Astrocyte (in vitro differentiated cells and primary cell): ENCODE data around the gene HDDC2. TPM values are rescaled to one million over a fixed set of nuclear protein-coding genes. Genes with fewer than 3 reads are reported as not detected.
A peak's percentile ranks its signal among the peaks of the same experiment; 100 is the strongest.

ENCODE experiments used
- DNase-seq: peaks from one replicate; pipeline ENCODE4 v3.0.0-alpha.2; 2010; ENCODE audit warnings: low read depth
- FAIRE-seq: peaks from 2 replicates; lab custom pipeline; 2011; peaks lifted over from hg19 to GRCh38; lab: Jason Lieb, UNC
- H2AFZ ChIP-seq: 2 replicates; pipeline ENCODE4 v1.6.0; 2012; ENCODE audit warnings: low read depth, low read length, inconsistent platforms
- H3K27ac ChIP-seq: 2 replicates; pipeline ENCODE4 v1.5.1; 2011; ENCODE audit warnings: low read depth, low read length, inconsistent platforms
- H3K27me3 ChIP-seq: 2 replicates; pipeline ENCODE4 v1.6.0; 2011; ENCODE audit warnings: low read length, inconsistent platforms; ENCODE audit not compliant: insufficient read depth
- H3K36me3 ChIP-seq: 2 replicates; pipeline ENCODE4 v1.5.1; 2011; ENCODE audit warnings: low read length, inconsistent platforms; ENCODE audit not compliant: insufficient read depth
- H3K4me1 ChIP-seq: 2 replicates; pipeline ENCODE4 v1.5.1; 2011; ENCODE audit warnings: low read length, inconsistent platforms; ENCODE audit not compliant: insufficient read depth
- H3K4me2 ChIP-seq: 2 replicates; pipeline ENCODE4 v1.6.0; 2012; ENCODE audit warnings: low read length, inconsistent platforms
- H3K4me3 ChIP-seq: 2 replicates; pipeline ENCODE4 v1.5.1; 2011; ENCODE audit warnings: low read depth, mild to moderate bottlenecking, low read length, inconsistent platforms; ENCODE audit not compliant: insufficient read depth
- H3K79me2 ChIP-seq: 2 replicates; pipeline ENCODE4 v1.6.0; 2012; ENCODE audit warnings: mild to moderate bottlenecking, low read length, inconsistent platforms; ENCODE audit not compliant: insufficient read depth
- H3K9ac ChIP-seq: 2 replicates; pipeline ENCODE4 v1.6.0; 2012; ENCODE audit warnings: mild to moderate bottlenecking, low read length, inconsistent platforms
- H3K9me3 ChIP-seq: 2 replicates; pipeline ENCODE4 v1.5.1; 2012; ENCODE audit warnings: low read depth, mild to moderate bottlenecking, low read length, inconsistent platforms; ENCODE audit not compliant: insufficient read depth
- H4K20me1 ChIP-seq: 2 replicates; pipeline ENCODE4 v1.6.0; 2012; ENCODE audit warnings: low read length, inconsistent platforms; ENCODE audit not compliant: insufficient read depth
- H3K27ac Mint-ChIP-seq: one replicate; pipeline ENCODE4 v1.8.0; 2021; ENCODE audit warnings: mild to moderate bottlenecking, mixed read lengths; ENCODE audit not compliant: unreplicated experiment
- H3K27me3 Mint-ChIP-seq: one replicate; pipeline ENCODE4 v1.8.0; 2021; ENCODE audit warnings: low read depth, mixed read lengths; ENCODE audit not compliant: unreplicated experiment
- H3K36me3 Mint-ChIP-seq: one replicate; pipeline ENCODE4 v1.8.0; 2021; ENCODE audit warnings: low read depth, mixed read lengths; ENCODE audit not compliant: unreplicated experiment
- H3K4me1 Mint-ChIP-seq: one replicate; pipeline ENCODE4 v1.8.0; 2021; ENCODE audit warnings: low read depth, mixed read lengths; ENCODE audit not compliant: unreplicated experiment
- H3K4me3 Mint-ChIP-seq: one replicate; pipeline ENCODE4 v1.8.0; 2021; ENCODE audit warnings: mild to moderate bottlenecking, moderate library complexity, mixed read lengths; ENCODE audit not compliant: unreplicated experiment
- H3K9me3 Mint-ChIP-seq: one replicate; pipeline ENCODE4 v1.8.0; 2021; ENCODE audit warnings: mild to moderate bottlenecking, mixed read lengths; ENCODE audit not compliant: unreplicated experiment
- EZH2 ChIP-seq: IDR thresholded peaks from 2 replicates; pipeline ENCODE4 v1.6.1; 2012; ENCODE audit warnings: mild to moderate bottlenecking, low read length, inconsistent platforms; ENCODE audit not compliant: insufficient read depth
- total RNA-seq: library from RNA; stranded (reverse); gene quantifications from 2 replicates; pipeline ENCODE4 v1.2.1, GENCODE V29; 2021
- TF ChIP-seq, protein P1 (sequence below): IDR thresholded peaks from 2 replicates; pipeline ENCODE4 v1.5.1; 2011; ENCODE audit warnings: low read depth, mild to moderate bottlenecking, inconsistent platforms, low read length, moderate library complexity; ENCODE audit not compliant: insufficient read depth

The HDDC2 gene
- total RNA-seq, 1 donor from 2014 or later: 53.5 TPM

DNA sequence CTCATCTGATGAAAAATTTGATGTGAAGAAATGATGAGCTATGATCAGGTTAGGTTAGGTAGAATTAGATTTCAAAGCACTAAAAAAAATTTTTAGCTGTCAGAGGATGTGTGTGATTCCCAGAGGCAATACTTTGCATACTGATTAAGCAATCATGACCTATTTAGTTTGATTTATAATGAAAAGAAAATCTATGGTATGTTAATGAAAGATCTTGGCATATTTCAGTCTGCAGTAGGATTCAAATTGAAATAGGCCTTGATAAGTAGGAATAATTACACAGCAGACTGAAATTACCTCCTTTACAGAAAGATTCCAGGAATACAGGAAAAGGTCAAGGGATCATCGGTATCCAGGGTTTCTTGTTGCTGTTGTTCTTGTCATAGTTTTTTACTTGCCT, 69.3 kb downstream of the HDDC2 start:
- H3K4me3 Mint-ChIP-seq: no peak overlapping the region
- H3K4me2 ChIP-seq: no peak overlapping the region
- no peak overlapping the region for H3K4me3 ChIP-seq

DNA sequence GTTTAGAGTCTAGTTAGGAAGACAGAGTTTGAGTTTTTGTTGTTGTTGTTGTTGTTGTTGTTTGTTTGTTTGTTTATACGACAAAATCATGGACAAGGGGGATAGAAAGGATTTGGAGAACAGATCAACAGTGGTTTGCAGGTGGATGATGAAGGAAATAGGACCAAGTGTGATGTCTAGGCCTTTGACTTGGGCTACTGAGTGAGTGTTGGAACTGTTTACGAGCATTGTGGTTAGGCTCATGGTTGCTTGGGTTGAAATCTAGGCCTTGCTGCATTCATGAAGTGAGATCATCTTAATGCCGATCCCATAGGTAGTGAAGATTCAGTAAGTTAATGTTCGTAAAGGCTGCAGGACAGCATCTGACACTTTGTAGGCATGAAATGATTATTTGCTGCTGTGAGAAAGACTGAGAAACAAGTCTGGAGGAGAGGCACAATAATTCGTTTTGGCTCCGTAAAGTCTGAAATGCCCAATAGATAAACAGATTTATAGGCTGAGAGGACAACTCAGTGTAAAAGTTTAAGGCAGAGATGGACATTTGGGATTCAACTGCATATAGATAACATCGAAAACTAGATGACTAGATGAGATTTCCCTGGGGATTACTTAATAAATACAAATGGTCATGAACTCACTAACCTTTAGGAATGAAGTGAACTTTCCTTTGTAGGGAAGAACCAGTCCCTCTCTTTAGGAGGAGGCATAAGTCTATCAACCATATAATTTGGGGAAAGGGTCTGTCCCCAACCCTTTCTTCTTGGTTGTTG, 70.0 kb downstream of the HDDC2 start:
- no peak overlapping the region for H2AFZ ChIP-seq
- no peaks in the 10 kb centered on the region for H3K36me3 ChIP-seq
- no peaks in the 10 kb centered on the region for H4K20me1 ChIP-seq
- Mint-ChIP-seq H3K27ac (no peak overlapping the region), H3K4me1 (no peaks in the 10 kb centered on the region), H3K4me3 (no peak overlapping the region), H3K9me3 (no peaks in the 10 kb centered on the region), H3K36me3 (no peaks in the 10 kb centered on the region), H3K27me3 (no peaks in the 10 kb centered on the region)
- H3K4me2 ChIP-seq: no peak overlapping the region
- H3K79me2 ChIP-seq: no peaks in the 10 kb centered on the region
- H3K27me3 ChIP-seq: no peaks in the 10 kb centered on the region
- DNase-seq (no peak), FAIRE-seq (no peak)
- no peak overlapping the region for H3K27ac ChIP-seq
- no peak for TF ChIP-seq EZH2
- TF ChIP-seq, protein P1, sequence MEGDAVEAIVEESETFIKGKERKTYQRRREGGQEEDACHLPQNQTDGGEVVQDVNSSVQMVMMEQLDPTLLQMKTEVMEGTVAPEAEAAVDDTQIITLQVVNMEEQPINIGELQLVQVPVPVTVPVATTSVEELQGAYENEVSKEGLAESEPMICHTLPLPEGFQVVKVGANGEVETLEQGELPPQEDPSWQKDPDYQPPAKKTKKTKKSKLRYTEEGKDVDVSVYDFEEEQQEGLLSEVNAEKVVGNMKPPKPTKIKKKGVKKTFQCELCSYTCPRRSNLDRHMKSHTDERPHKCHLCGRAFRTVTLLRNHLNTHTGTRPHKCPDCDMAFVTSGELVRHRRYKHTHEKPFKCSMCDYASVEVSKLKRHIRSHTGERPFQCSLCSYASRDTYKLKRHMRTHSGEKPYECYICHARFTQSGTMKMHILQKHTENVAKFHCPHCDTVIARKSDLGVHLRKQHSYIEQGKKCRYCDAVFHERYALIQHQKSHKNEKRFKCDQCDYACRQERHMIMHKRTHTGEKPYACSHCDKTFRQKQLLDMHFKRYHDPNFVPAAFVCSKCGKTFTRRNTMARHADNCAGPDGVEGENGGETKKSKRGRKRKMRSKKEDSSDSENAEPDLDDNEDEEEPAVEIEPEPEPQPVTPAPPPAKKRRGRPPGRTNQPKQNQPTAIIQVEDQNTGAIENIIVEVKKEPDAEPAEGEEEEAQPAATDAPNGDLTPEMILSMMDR: no peak
- no peaks in the 10 kb centered on the region for H3K9me3 ChIP-seq
- H3K4me1 ChIP-seq: no peaks in the 10 kb centered on the region
- no peak overlapping the region for H3K4me3 ChIP-seq
- H3K9ac ChIP-seq: no peak overlapping the region

More for the DNA sequence above, 69.3 kb downstream of the HDDC2 start:
- Mint-ChIP-seq H3K36me3 (no peaks in the 10 kb centered on the region), H3K27me3 (no peaks in the 10 kb centered on the region), H3K4me1 (no peaks in the 10 kb centered on the region), H3K27ac (no peak overlapping the region), H3K9me3 (no peaks in the 10 kb centered on the region)
- Histone ChIP-seq H3K9ac (no peak overlapping the region), H3K4me1 (no peaks in the 10 kb centered on the region), H3K27me3 (no peaks in the 10 kb centered on the region), H3K27ac (no peak overlapping the region), H4K20me1 (no peaks in the 10 kb centered on the region), H3K9me3 (no peaks in the 10 kb centered on the region), H3K79me2 (no peaks in the 10 kb centered on the region), H2AFZ (no peak overlapping the region), H3K36me3 (no peaks in the 10 kb centered on the region)
- FAIRE-seq (no peak), DNase-seq (peak; percentile 63)
- TF ChIP-seq, protein P1: no peak
- TF ChIP-seq EZH2: no peak

DNA sequence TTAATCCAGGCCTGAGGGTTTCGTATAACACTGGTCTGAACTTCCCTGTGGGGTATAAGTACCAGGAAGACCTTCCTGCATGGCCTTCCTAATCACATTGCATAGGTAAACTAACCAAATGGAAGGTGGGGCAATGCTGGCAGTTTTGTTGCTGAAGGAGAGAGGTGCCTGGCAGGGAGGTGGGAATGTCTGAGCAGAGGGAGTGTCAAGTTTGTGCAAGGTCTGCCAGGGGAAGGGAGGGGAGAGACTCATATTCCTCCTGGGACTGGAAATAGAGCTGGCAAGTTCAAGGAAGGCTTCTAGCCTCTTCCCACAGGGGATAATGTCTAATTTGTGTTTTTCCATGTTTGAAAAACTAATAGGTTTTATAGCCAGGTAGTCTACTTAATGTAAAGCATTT, 70.6 kb downstream of the HDDC2 start:
- no peak overlapping the region for H3K4me3 ChIP-seq
- DNase-seq: no peak
- Mint-ChIP-seq H3K9me3 (no peaks in the 10 kb centered on the region), H3K36me3 (no peaks in the 10 kb centered on the region), H3K4me1 (no peaks in the 10 kb centered on the region), H3K27me3 (no peaks in the 10 kb centered on the region), H3K27ac (peak overlapping the region; percentile 2), H3K4me3 (no peak overlapping the region)
- no peak overlapping the region for H2AFZ ChIP-seq
- H3K79me2 ChIP-seq: no peaks in the 10 kb centered on the region
- H3K27me3 ChIP-seq: no peaks in the 10 kb centered on the region
- H3K4me1 ChIP-seq: no peaks in the 10 kb centered on the region
- H3K4me2 ChIP-seq: no peak overlapping the region
- no peak for TF ChIP-seq EZH2
- TF ChIP-seq, protein P1: no peak
- H3K9ac ChIP-seq: no peak overlapping the region
- H3K9me3 ChIP-seq: no peaks in the 10 kb centered on the region
- no peak overlapping the region for H3K27ac ChIP-seq
- no peaks in the 10 kb centered on the region for H4K20me1 ChIP-seq
- no peak for FAIRE-seq
- no peaks in the 10 kb centered on the region for H3K36me3 ChIP-seq
